Stimulated activated naive CD8-positive, alpha-beta T cell treated with anti-CD3 and anti-CD28 coated beads, Interleukin-15, Interleukin-2, amounts not matched to agents 100 ng/mL and 50 ng/mL, for 24 hours (primary cell): Measurements from ENCODE around the gene CDK2AP2.
"Not testable (repeated sequence)": the region's sequence is repeated elsewhere in the genome, so short reads cannot be mapped to it uniquely, and the experiment has no call there.

Source experiments
- H3K27ac Mint-ChIP-seq: one replicate; pipeline ENCODE4 v1.8.0; 2021; ENCODE audit warnings: mild to moderate bottlenecking, mixed read lengths
- H3K27me3 Mint-ChIP-seq: one replicate; pipeline ENCODE4 v1.8.0; 2021; ENCODE audit warnings: mixed read lengths
- H3K36me3 Mint-ChIP-seq: one replicate; pipeline ENCODE4 v1.8.0; 2021; ENCODE audit warnings: low read depth, mixed read lengths
- H3K4me1 Mint-ChIP-seq: one replicate; pipeline ENCODE4 v1.8.0; 2021; ENCODE audit warnings: low read depth, mixed read lengths
- H3K4me3 Mint-ChIP-seq: one replicate; pipeline ENCODE4 v1.8.0; 2021; ENCODE audit warnings: mild to moderate bottlenecking, mixed read lengths
- H3K9me3 Mint-ChIP-seq: one replicate; pipeline ENCODE4 v1.8.0; 2021; ENCODE audit warnings: mixed read lengths

CDK2AP2 gene

GRCh38 chr11:67477344-67478050, 30.5 kb downstream of the CDK2AP2 start:
- not testable (repeated sequence) for H3K27ac Mint-ChIP-seq, H3K9me3 Mint-ChIP-seq, H3K4me1 Mint-ChIP-seq, H3K27me3 Mint-ChIP-seq, H3K36me3 Mint-ChIP-seq, H3K4me3 Mint-ChIP-seq

GRCh38 chr11:67476692-67477091, 31.3 kb downstream of the CDK2AP2 start:
- not testable (repeated sequence) for H3K27ac Mint-ChIP-seq, H3K9me3 Mint-ChIP-seq, H3K27me3 Mint-ChIP-seq, H3K4me3 Mint-ChIP-seq, H3K36me3 Mint-ChIP-seq, H3K4me1 Mint-ChIP-seq

GRCh38 chr11:67472882-67473281, 35.1 kb downstream of the CDK2AP2 start:
- Mint-ChIP-seq H3K27me3 (no peaks in the 10 kb centered on the region), H3K36me3 (no peaks in the 10 kb centered on the region), H3K27ac (no peak overlapping the region), H3K4me3 (no peak overlapping the region), H3K9me3 (no peaks in the 10 kb centered on the region), H3K4me1 (peaks cover 10% of the 10 kb centered on the region)

GRCh38 chr11:67470337-67471002, 37.5 kb downstream of the CDK2AP2 start:
- no peaks in the 10 kb centered on the region for H3K27me3 Mint-ChIP-seq
- peak overlapping the region; percentile 61 for H3K27ac Mint-ChIP-seq
- H3K9me3 Mint-ChIP-seq = no peaks in the 10 kb centered on the region
- no peaks in the 10 kb centered on the region for H3K36me3 Mint-ChIP-seq
- peak overlapping the region; percentile 75 for H3K4me3 Mint-ChIP-seq
- peaks cover 26% of the 10 kb centered on the region for H3K4me1 Mint-ChIP-seq

GRCh38 chr11:67469508-67469811, 38.5 kb downstream of the CDK2AP2 start:
- Mint-ChIP-seq H3K4me1 (peaks cover 30% of the 10 kb centered on the region), H3K4me3 (peak overlapping the region; percentile 75), H3K9me3 (no peaks in the 10 kb centered on the region), H3K36me3 (no peaks in the 10 kb centered on the region), H3K27me3 (no peaks in the 10 kb centered on the region), H3K27ac (peak overlapping the region; percentile 86)

- Mint-ChIP-seq H3K27me3 (no peaks in the 10 kb centered on the region), H3K36me3 (no peaks in the 10 kb centered on the region), H3K4me3 (peak within 1 kb of the TSS; percentile 91), H3K27ac (peak within 1 kb of the TSS; percentile 88), H3K9me3 (no peaks in the 10 kb centered on the region), H3K4me1 (peaks cover 35% of the 10 kb centered on the region)
These were observed 39.0 kb downstream of the CDK2AP2 start, which contains the start of gene TMEM134 for GRCh38 chr11:67468759-67469507. Gene TMEM134, minus strand, starts transcription at chr11:67469251. Its CDS starts 59 bp downstream, at chr11:67469192.

- H3K27me3 Mint-ChIP-seq = no peaks in the 10 kb centered on the region
- H3K36me3 Mint-ChIP-seq = no peaks in the 10 kb centered on the region
- peak overlapping the region; percentile 91 for H3K4me3 Mint-ChIP-seq
- H3K4me1 Mint-ChIP-seq = peaks cover 35% of the 10 kb centered on the region
- H3K9me3 Mint-ChIP-seq = no peaks in the 10 kb centered on the region
- H3K27ac Mint-ChIP-seq = peak overlapping the region; percentile 88
These were observed 39.6 kb downstream of the CDK2AP2 start for GRCh38 chr11:67468456-67468758.

GRCh38 chr11:67468056-67468455, 39.9 kb downstream of the CDK2AP2 start:
- Mint-ChIP-seq H3K36me3 (no peaks in the 10 kb centered on the region), H3K9me3 (no peaks in the 10 kb centered on the region), H3K27ac (peak overlapping the region; percentile 88), H3K4me1 (peaks cover 35% of the 10 kb centered on the region), H3K27me3 (no peaks in the 10 kb centered on the region), H3K4me3 (peak overlapping the region; percentile 91)

- Mint-ChIP-seq H3K27me3 (no peaks in the 10 kb centered on the region), H3K4me3 (peak overlapping the region; percentile 91), H3K9me3 (no peaks in the 10 kb centered on the region), H3K36me3 (no peaks in the 10 kb centered on the region), H3K27ac (peak overlapping the region; percentile 88), H3K4me1 (peaks cover 35% of the 10 kb centered on the region)
These were observed 40.8 kb downstream of the CDK2AP2 start for GRCh38 chr11:67466962-67467771.

GRCh38 chr11:67466367-67466766, 41.6 kb downstream of the CDK2AP2 start:
- Mint-ChIP-seq H3K27me3 (no peaks in the 10 kb centered on the region), H3K4me3 (no peak overlapping the region), H3K4me1 (peaks cover 35% of the 10 kb centered on the region), H3K27ac (no peak overlapping the region), H3K9me3 (no peaks in the 10 kb centered on the region), H3K36me3 (no peaks in the 10 kb centered on the region)

GRCh38 chr11:67465530-67465929, 42.4 kb downstream of the CDK2AP2 start:
- Mint-ChIP-seq H3K4me1 (peaks cover 37% of the 10 kb centered on the region), H3K4me3 (peak overlapping the region; percentile 87), H3K27ac (peak overlapping the region; percentile 85)
- H3K27me3 Mint-ChIP-seq, H3K36me3 Mint-ChIP-seq, H3K9me3 Mint-ChIP-seq: not testable (repeated sequence)

GRCh38 chr11:67465189-67465510, 42.8 kb downstream of the CDK2AP2 start:
- Mint-ChIP-seq H3K9me3 (no peaks in the 10 kb centered on the region), H3K4me1 (peaks cover 37% of the 10 kb centered on the region), H3K27ac (peak overlapping the region; percentile 85), H3K27me3 (no peaks in the 10 kb centered on the region), H3K36me3 (no peaks in the 10 kb centered on the region), H3K4me3 (peak overlapping the region; percentile 87)

GRCh38 chr11:67464411-67465188, 43.4 kb downstream of the CDK2AP2 start:
- peak overlapping the region; percentile 87 for H3K4me3 Mint-ChIP-seq
- peaks cover 42% of the 10 kb centered on the region for H3K4me1 Mint-ChIP-seq
- H3K9me3 Mint-ChIP-seq = no peaks in the 10 kb centered on the region
- peak overlapping the region; percentile 85 for H3K27ac Mint-ChIP-seq
- H3K36me3 Mint-ChIP-seq = no peaks in the 10 kb centered on the region
- no peaks in the 10 kb centered on the region for H3K27me3 Mint-ChIP-seq

- Mint-ChIP-seq H3K4me1 (peaks cover 44% of the 10 kb centered on the region), H3K27ac (peak overlapping the region; percentile 55), H3K27me3 (no peaks in the 10 kb centered on the region), H3K36me3 (no peaks in the 10 kb centered on the region), H3K4me3 (peak overlapping the region; percentile 87), H3K9me3 (no peaks in the 10 kb centered on the region)
These were observed 44.1 kb downstream of the CDK2AP2 start for GRCh38 chr11:67463680-67464410.
